Hepatocyte (in vitro differentiated cells): ENCODE data around the gene TP73. TPM values are rescaled to one million over a fixed set of nuclear protein-coding genes. Genes with fewer than 3 reads are reported as not detected.

Experiments
- DNase-seq: peaks from one replicate; pipeline ENCODE4 v3.0.0-alpha.2; 2016; ENCODE audit warnings: low spot score
- H2AFZ ChIP-seq: fragments of 200-600 bp; sonication (generic); 2 replicates; pipeline ENCODE4 v1.6.0; 2016; ENCODE audit warnings: antibody characterized with exemption, mild to moderate bottlenecking
- H3K27ac ChIP-seq: fragments of 200-600 bp; sonication (generic); 2 replicates; pipeline ENCODE4 v1.5.1; 2016; ENCODE audit warnings: mild to moderate bottlenecking
- H3K27me3 ChIP-seq: fragments of 200-600 bp; sonication (generic); 2 replicates; pipeline ENCODE4 v1.6.1; 2016
- H3K36me3 ChIP-seq: fragments of 200-600 bp; sonication (generic); replicated peaks from 2 replicates; pipeline ENCODE4 v1.5.1; 2016; ENCODE audit warnings: low read depth; ENCODE audit not compliant: insufficient read depth
- H3K4me1 ChIP-seq: fragments of 200-600 bp; sonication (generic); 2 replicates; pipeline ENCODE4 v1.5.1; 2016; ENCODE audit warnings: mild to moderate bottlenecking, moderate library complexity; ENCODE audit not compliant: insufficient read depth
- H3K4me2 ChIP-seq: fragments of 200-600 bp; sonication (generic); 2 replicates; pipeline ENCODE4 v1.6.0; 2016
- H3K4me3 ChIP-seq: fragments of 200-600 bp; sonication (generic); 2 replicates; pipeline ENCODE4 v1.5.1; 2016; ENCODE audit warnings: mild to moderate bottlenecking
- H3K79me2 ChIP-seq: fragments of 200-600 bp; sonication (generic); 2 replicates; pipeline ENCODE4 v1.6.0; 2017; ENCODE audit warnings: mild to moderate bottlenecking
- H3K9me2 ChIP-seq: fragments of 200-600 bp; sonication (generic); replicated peaks from 2 replicates; pipeline ENCODE4 v1.6.0; 2017; ENCODE audit warnings: mild to moderate bottlenecking; ENCODE audit not compliant: insufficient read depth
- H3K9me3 ChIP-seq: fragments of 200-600 bp; sonication (generic); 2 replicates; pipeline ENCODE4 v1.5.1; 2016; ENCODE audit warnings: low read depth, mild to moderate bottlenecking
- H4K20me1 ChIP-seq: fragments of 200-600 bp; sonication (generic); 2 replicates; pipeline ENCODE4 v1.6.0; 2016; ENCODE audit warnings: mild to moderate bottlenecking; ENCODE audit not compliant: insufficient read depth, poor library complexity, severe bottlenecking
- EZH2 ChIP-seq: fragments of 200-600 bp; sonication (generic); IDR thresholded peaks from 2 replicates; pipeline ENCODE4 v1.6.1; 2016; ENCODE audit warnings: antibody characterized with exemption, mild to moderate bottlenecking, borderline replicate concordance
- EZH2phosphoT487 ChIP-seq: fragments of 200-600 bp; sonication (generic); IDR thresholded peaks from one replicate; pipeline ENCODE4 v1.6.1; 2018; ENCODE audit warnings: antibody characterized with exemption, mild to moderate bottlenecking, low read depth, moderate library complexity; ENCODE audit not compliant: unreplicated experiment, severe bottlenecking
- WGBS: methylation state at CpG from one replicate; pipeline ENCODE4 v1.1.6; 2016; ENCODE audit warnings: low lambda C conversion rate; ENCODE audit errors: missing lambda C conversion rate; 5-methylcytosine and 5-hydroxymethylcytosine counted together
- polyA plus RNA-seq: library from polyadenylated mRNA; unstranded; fragments of >200 nt; fragmentation: Nextera tagmentation; extraction: Ambion mirVana; gene quantifications from 2 replicates; pipeline ENCODE4 v1.2.1, GENCODE V29; 2016
- total RNA-seq: library from RNA; depleted of rRNA; stranded (reverse); fragments of >200 nt; gene quantifications from 2 replicates; pipeline ENCODE4 v1.2.3, GENCODE V29; 2014
- TF ChIP-seq, protein P1 (sequence below): fragments of 200-600 bp; sonication (generic); IDR thresholded peaks from 2 replicates; pipeline ENCODE4 v1.5.1; 2016; ENCODE audit warnings: antibody characterized with exemption, mild to moderate bottlenecking; ENCODE audit not compliant: poor library complexity

TP73 gene
- total and polyA plus RNA-seq, 2 experiments from 2014 or later: 0.27 to 0.47 TPM

DNA sequence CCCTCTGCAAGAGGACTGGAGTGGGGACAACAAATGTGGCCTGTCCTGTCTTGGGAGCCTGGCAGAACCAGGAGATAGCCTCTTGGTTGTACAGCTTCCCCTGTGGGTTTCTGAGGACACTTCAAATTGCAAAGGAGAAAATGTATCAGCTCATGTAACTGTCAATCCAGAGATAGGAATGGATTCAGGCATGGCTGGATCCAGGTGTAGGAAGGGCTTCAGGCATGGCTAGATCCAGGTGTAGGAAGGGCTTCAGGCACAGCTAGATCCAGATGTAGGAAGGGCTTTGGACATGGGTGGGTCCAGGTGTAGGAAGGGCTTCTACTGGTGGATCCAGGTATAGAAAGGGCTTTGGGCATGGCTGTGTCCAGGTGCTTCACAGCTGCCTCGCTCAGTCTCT is 30.9 kb downstream of the TP73 start:
- no peak overlapping the region for H3K4me2 ChIP-seq
- no peak overlapping the region for H2AFZ ChIP-seq
- no peaks in the 10 kb centered on the region for H3K4me1 ChIP-seq
- H3K79me2 ChIP-seq: no peaks in the 10 kb centered on the region
- 100% methylated on average over 1 of the region's 1 CpG for WGBS
- H3K9me3 ChIP-seq: no peaks in the 10 kb centered on the region
- H3K4me3 ChIP-seq: no peak overlapping the region
- H3K27ac ChIP-seq: no peak overlapping the region
- DNase-seq: no peak
- H3K27me3 ChIP-seq: no peaks in the 10 kb centered on the region
- H4K20me1 ChIP-seq: no peaks in the 10 kb centered on the region
- H3K9me2 ChIP-seq: no peaks in the 10 kb centered on the region
- TF ChIP-seq, protein P1, sequence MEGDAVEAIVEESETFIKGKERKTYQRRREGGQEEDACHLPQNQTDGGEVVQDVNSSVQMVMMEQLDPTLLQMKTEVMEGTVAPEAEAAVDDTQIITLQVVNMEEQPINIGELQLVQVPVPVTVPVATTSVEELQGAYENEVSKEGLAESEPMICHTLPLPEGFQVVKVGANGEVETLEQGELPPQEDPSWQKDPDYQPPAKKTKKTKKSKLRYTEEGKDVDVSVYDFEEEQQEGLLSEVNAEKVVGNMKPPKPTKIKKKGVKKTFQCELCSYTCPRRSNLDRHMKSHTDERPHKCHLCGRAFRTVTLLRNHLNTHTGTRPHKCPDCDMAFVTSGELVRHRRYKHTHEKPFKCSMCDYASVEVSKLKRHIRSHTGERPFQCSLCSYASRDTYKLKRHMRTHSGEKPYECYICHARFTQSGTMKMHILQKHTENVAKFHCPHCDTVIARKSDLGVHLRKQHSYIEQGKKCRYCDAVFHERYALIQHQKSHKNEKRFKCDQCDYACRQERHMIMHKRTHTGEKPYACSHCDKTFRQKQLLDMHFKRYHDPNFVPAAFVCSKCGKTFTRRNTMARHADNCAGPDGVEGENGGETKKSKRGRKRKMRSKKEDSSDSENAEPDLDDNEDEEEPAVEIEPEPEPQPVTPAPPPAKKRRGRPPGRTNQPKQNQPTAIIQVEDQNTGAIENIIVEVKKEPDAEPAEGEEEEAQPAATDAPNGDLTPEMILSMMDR: no peak
- TF ChIP-seq EZH2phosphoT487 (no peak), EZH2 (no peak)
- no peaks in the 10 kb centered on the region for H3K36me3 ChIP-seq

DNA sequence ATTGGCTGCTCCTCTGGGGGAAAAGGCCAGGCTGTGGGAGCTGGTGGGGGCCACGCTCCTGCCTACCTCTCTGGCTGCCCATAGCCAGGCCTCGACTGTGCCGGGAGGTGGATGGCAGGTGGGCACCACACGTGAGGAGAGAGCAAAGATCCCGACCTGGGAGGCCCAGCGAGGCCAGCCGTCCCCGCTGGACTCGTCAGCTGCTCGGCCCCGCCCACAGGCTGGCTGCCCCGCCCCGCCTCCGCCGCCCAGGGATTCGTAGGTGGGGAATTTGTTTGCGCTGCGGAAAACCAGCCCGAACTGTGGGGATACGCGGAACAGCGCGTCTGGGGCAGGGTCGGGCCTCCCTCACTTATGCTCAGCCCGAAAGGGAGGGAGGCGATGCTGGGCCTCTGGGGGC is 31.7 kb downstream of the TP73 start:
- Histone ChIP-seq H3K27ac (no peak overlapping the region), H3K4me2 (peak overlapping the region; percentile 65), H3K4me1 (no peaks in the 10 kb centered on the region), H3K9me3 (no peaks in the 10 kb centered on the region), H2AFZ (no peak overlapping the region), H4K20me1 (no peaks in the 10 kb centered on the region), H3K9me2 (no peaks in the 10 kb centered on the region), H3K4me3 (no peak overlapping the region), H3K36me3 (no peaks in the 10 kb centered on the region), H3K79me2 (no peaks in the 10 kb centered on the region), H3K27me3 (no peaks in the 10 kb centered on the region)
- TF ChIP-seq EZH2 (no peak), EZH2phosphoT487 (no peak)
- TF ChIP-seq, protein P1: no peak
- 32% methylated on average over 3 of the region's 26 CpGs for WGBS
- peak; percentile 75 for DNase-seq

DNA sequence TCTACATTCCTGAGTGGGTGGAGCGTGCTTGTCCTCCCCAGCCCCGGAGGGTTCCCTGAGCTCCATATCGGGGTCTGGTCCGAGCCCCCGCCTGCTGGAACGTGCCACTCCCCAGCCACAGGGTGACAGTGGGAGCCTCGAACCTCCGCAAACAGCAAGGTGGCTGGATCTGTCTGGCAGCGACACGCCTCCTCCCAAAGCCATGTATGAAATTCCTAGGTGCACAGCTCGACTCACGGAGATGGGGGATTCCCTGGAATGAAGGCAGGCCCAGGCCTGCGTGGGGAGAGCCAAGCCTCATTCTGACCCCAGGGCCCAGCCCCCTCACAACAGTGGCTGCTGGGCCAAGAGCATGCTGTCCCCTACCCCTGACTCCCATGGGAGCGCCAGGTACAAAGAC is 32.9 kb downstream of the TP73 start:
- H3K79me2 ChIP-seq: no peaks in the 10 kb centered on the region
- H3K36me3 ChIP-seq: no peaks in the 10 kb centered on the region
- H3K9me3 ChIP-seq: no peaks in the 10 kb centered on the region
- no peaks in the 10 kb centered on the region for H3K9me2 ChIP-seq
- TF ChIP-seq EZH2 (no peak), EZH2phosphoT487 (no peak)
- TF ChIP-seq, protein P1: no peak
- 83% methylated on average over 13 of the region's 14 CpGs for WGBS
- DNase-seq: no peak
- no peak overlapping the region for H3K4me2 ChIP-seq
- no peak overlapping the region for H3K4me3 ChIP-seq
- no peaks in the 10 kb centered on the region for H3K27me3 ChIP-seq
- no peak overlapping the region for H2AFZ ChIP-seq
- no peaks in the 10 kb centered on the region for H4K20me1 ChIP-seq
- H3K4me1 ChIP-seq: no peaks in the 10 kb centered on the region
- H3K27ac ChIP-seq: no peak overlapping the region

DNA sequence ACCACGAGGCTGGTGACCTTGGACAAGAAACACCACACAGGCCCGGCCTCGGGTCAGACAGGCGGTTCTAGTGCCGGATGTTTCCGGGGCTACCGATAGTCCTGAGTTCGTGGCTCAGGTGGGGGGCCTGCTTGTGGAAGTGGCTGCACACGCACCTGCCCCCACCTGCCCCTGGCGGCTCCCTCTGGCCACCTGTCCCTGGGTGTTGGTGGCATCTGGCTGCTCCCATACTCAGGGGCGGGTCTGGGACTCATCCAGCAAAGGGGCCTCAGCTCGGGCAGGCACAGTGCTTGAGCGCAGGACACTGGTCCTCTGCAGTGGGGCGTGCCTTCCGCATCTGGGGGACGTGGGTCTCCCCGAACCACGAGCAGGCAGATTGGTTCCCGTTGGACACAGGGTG is 33.6 kb downstream of the TP73 start:
- Histone ChIP-seq H3K27me3 (no peaks in the 10 kb centered on the region), H3K27ac (no peak overlapping the region), H4K20me1 (no peaks in the 10 kb centered on the region), H3K79me2 (no peaks in the 10 kb centered on the region), H3K4me2 (no peak overlapping the region), H2AFZ (no peak overlapping the region), H3K4me1 (no peaks in the 10 kb centered on the region), H3K36me3 (no peaks in the 10 kb centered on the region), H3K9me2 (no peaks in the 10 kb centered on the region), H3K4me3 (no peak overlapping the region), H3K9me3 (no peaks in the 10 kb centered on the region)
- TF ChIP-seq EZH2 (no peak), EZH2phosphoT487 (no peak)
- TF ChIP-seq, protein P1: no peak
- no peak for DNase-seq
- 90% methylated on average over 19 of the region's 19 CpGs for WGBS
